Breast epithelium (tissue), 3 donors: Measurements from ENCODE around the gene CPXM2.

Source experiments
- CTCF ChIP-seq, 3 donors: fragments of 450-650 bp; IDR thresholded peaks; one replicate each; pipeline ENCODE4 v1.5.1; 2016 to 2017; ENCODE audit warnings: antibody characterized with exemption in 3 of 3, mild to moderate bottlenecking in 3 of 3, moderate library complexity in 3 of 3
- POLR2A ChIP-seq: fragments of 450-650 bp; IDR thresholded peaks from one replicate; pipeline ENCODE4 v1.6.1; 2016; ENCODE audit warnings: antibody characterized with exemption, mild to moderate bottlenecking, moderate library complexity
- POLR2AphosphoS5 ChIP-seq, 3 donors: sonication (generic); formaldehyde crosslinking; IDR thresholded peaks; one replicate each; pipeline ENCODE4 v1.6.1; 2017; ENCODE audit warnings: antibody characterized with exemption in 3 of 3

- TF ChIP-seq CTCF (IDR thresholded peaks at IDR 0.05): no peak
- TF ChIP-seq POLR2A: no peak
- no peak for TF ChIP-seq POLR2AphosphoS5 (IDR thresholded peaks at IDR 0.05)
These were observed at the start of gene CPXM2 for GRCh38 chr10:123891144-123892071.
